ENCODE results near the gene SNAP29. TPM values are rescaled to one million over a fixed set of nuclear protein-coding genes. Genes with fewer than 3 reads are reported as not detected.

SNAP29 gene
- total and polyA plus RNA-seq, 4 donors, result 14.8 to 27.2 (median 17.1) TPM

DNA sequence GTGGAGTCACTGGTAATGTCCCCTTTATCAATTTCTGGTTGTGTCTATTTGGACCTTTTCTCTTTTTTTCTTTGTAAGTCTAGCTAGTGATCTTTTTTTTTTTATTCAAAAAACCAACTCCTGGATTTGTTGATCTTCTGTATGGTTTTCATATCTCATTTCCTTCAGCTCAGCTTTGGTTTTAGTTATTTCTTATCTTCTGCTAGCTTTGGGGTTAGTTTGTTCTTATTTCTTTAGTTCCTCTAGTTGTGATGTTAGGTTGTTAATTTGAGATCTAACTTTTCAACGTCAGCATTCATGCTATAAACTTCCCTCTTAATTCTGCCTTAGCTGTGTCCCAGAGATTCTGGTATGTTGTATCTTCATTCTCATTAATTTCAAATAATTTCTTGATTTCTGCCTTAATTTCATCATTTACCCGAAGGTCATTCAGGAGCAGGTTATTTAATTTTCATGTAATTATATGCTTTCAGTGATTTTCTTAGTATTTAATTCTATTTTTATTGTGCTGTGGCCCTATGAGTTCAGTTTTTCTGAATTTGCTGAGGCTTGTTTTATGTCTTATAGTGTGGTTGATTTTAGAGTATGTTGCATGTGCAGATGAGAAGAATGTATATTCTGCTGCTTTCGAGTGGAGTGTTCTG is 29.2 kb upstream of the SNAP29 start:
- Histone ChIP-seq H3K4me3 (no peak overlapping the region), H3K9ac (ENCODE audit: insufficient read depth in 1 of 2, low read length in 2 of 2) (no peak overlapping the region), H3K4me1 (ENCODE audit: control insufficient read depth in 5 of 5, insufficient read depth in 5 of 5, low read length in 5 of 5) (no peaks in the 10 kb centered on the region), H3K36me3 (ENCODE audit: control insufficient read depth in 4 of 4, insufficient read depth in 4 of 4, low read length in 4 of 4) (peaks cover 14 to 27% (median 23%) of the 10 kb centered on the region in 4 donors), H3K27me3 (ENCODE audit: control insufficient read depth in 3 of 3, insufficient read depth in 3 of 3, low read length in 2 of 3) (no peaks in the 10 kb centered on the region), H3K9me3 (ENCODE audit: control insufficient read depth in 4 of 4, insufficient read depth in 3 of 4, low read length in 3 of 4) (no peaks in the 10 kb centered on the region), H3K27ac (ENCODE audit: low read depth in 1 of 2, low read length in 1 of 2) (no peak overlapping the region)
- DNase-seq (no peak), ATAC-seq (ENCODE audit: insufficient read depth, low FRiP score) (no peak)
- TF ChIP-seq CTCF (IDR thresholded peaks at IDR 0.05; ENCODE audit: control extremely low read depth, extremely low read depth), result no peak
- 87 to 92% methylated on average over 3 of the region's 3 CpGs for WGBS, 2 donors

DNA sequence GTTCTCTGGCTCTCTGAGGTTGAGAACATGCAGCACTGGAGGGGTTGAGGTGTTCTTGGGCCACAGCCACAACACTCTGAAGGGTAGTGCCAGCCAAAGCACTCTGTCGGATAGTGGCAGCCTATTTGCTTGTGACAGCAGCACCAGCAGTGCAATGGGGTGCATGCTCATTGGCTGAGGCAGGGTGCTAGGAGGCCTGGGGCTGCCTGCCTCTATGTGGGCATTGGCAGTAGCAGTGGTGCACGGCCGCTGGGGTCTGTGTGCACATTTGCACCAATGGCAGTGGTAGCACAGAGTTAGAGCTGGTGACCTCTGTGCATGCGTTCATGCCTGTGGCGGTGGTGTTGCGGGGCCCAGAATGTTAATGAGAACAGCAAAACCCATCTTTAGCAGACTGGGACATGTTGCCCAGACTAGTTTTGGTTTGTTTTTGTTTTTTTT is 25.6 kb upstream of the SNAP29 start:
- WGBS, 2 donors, result 95 to 97% methylated on average over 6 of the region's 6 CpGs
- H3K4me1 ChIP-seq (ENCODE audit: control insufficient read depth in 5 of 5, insufficient read depth in 5 of 5, low read length in 5 of 5), result no peaks in the 10 kb centered on the region
- no peaks in the 10 kb centered on the region for H3K27me3 ChIP-seq (ENCODE audit: control insufficient read depth in 3 of 3, insufficient read depth in 3 of 3, low read length in 2 of 3)
- ATAC-seq (ENCODE audit: insufficient read depth, low FRiP score) (no peak), DNase-seq (no peak)
- no peak overlapping the region for H3K27ac ChIP-seq (ENCODE audit: low read depth in 1 of 2, low read length in 1 of 2)
- no peak overlapping the region for H3K9ac ChIP-seq (ENCODE audit: insufficient read depth in 1 of 2, low read length in 2 of 2)
- no peak for TF ChIP-seq CTCF (IDR thresholded peaks at IDR 0.05; ENCODE audit: control extremely low read depth, extremely low read depth)
- H3K9me3 ChIP-seq (ENCODE audit: control insufficient read depth in 4 of 4, insufficient read depth in 3 of 4, low read length in 3 of 4), result no peaks in the 10 kb centered on the region
- no peak overlapping the region for H3K4me3 ChIP-seq
- peaks cover 14 to 27% (median 22%) of the 10 kb centered on the region in 4 donors for H3K36me3 ChIP-seq (ENCODE audit: control insufficient read depth in 4 of 4, insufficient read depth in 4 of 4, low read length in 4 of 4)

DNA sequence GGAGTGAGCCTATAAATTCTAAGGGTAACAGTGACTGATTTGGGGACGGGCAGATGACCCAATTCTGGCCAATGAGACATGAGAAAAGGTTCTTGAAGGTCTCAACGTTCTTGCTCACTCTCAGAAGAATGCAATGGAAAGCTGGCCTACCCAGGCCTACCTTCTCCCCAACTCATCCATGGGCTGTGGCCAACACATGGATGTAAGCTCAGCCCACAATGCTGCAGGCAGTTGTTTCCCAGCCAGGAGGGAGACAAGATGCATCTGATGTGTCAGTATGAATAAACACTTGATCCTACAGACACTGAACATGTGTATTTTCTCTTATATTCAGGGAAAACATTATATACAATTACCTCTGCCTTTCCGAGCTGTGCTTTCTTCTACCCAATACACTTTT is 24.6 kb upstream of the SNAP29 start:
- no peaks in the 10 kb centered on the region for H3K27me3 ChIP-seq (ENCODE audit: control insufficient read depth in 3 of 3, insufficient read depth in 3 of 3, low read length in 2 of 3)
- no peak overlapping the region for H3K4me3 ChIP-seq
- no peak for ATAC-seq (ENCODE audit: insufficient read depth, low FRiP score)
- H3K4me1 ChIP-seq (ENCODE audit: control insufficient read depth in 5 of 5, insufficient read depth in 5 of 5, low read length in 5 of 5), result no peaks in the 10 kb centered on the region
- H3K9me3 ChIP-seq (ENCODE audit: control insufficient read depth in 4 of 4, insufficient read depth in 3 of 4, low read length in 3 of 4), result no peaks in the 10 kb centered on the region
- no peak for TF ChIP-seq CTCF (IDR thresholded peaks at IDR 0.05; ENCODE audit: control extremely low read depth, extremely low read depth)
- H3K36me3 ChIP-seq (ENCODE audit: control insufficient read depth in 4 of 4, insufficient read depth in 4 of 4, low read length in 4 of 4), result peaks cover 14 to 27% (median 22%) of the 10 kb centered on the region in 4 donors
- no peak overlapping the region for H3K9ac ChIP-seq (ENCODE audit: insufficient read depth in 1 of 2, low read length in 2 of 2)
- DNase-seq, result no peak
- no peak overlapping the region for H3K27ac ChIP-seq (ENCODE audit: low read depth in 1 of 2, low read length in 1 of 2)
- WGBS, 2 donors, result 94 to 98% methylated on average over 3 of the region's 3 CpGs

DNA sequence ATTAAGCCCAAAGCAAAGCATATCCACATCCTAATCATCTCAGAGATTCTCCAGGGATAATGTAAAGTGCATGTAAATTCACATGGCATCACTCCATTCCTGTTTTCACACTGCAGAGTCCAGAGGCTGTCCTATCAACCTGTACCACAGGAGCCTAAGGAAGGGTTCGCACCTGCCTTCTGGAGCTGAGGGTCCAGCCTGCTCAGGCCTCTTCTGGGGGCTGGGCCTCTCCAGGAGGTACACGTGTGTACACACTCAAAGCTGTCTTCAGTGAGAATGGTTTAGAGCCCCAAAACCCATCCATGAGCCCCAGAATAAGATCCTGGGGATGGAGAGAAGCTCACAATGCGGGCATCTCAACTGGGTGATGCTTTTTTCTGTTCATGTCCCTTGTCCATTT is 24.1 kb upstream of the SNAP29 start:
- no peak overlapping the region for H3K27ac ChIP-seq (ENCODE audit: low read depth in 1 of 2, low read length in 1 of 2)
- H3K36me3 ChIP-seq (ENCODE audit: control insufficient read depth in 4 of 4, insufficient read depth in 4 of 4, low read length in 4 of 4), result peaks cover 14 to 27% (median 22%) of the 10 kb centered on the region in 4 donors
- no peaks in the 10 kb centered on the region for H3K27me3 ChIP-seq (ENCODE audit: control insufficient read depth in 3 of 3, insufficient read depth in 3 of 3, low read length in 2 of 3)
- DNase-seq (no peak), ATAC-seq (ENCODE audit: insufficient read depth, low FRiP score) (no peak)
- no peak for TF ChIP-seq CTCF (IDR thresholded peaks at IDR 0.05; ENCODE audit: control extremely low read depth, extremely low read depth)
- WGBS, 2 donors, result 97 to 100% methylated on average over 3 of the region's 3 CpGs
- H3K4me3 ChIP-seq, result no peak overlapping the region
- no peaks in the 10 kb centered on the region for H3K4me1 ChIP-seq (ENCODE audit: control insufficient read depth in 5 of 5, insufficient read depth in 5 of 5, low read length in 5 of 5)
- no peak overlapping the region for H3K9ac ChIP-seq (ENCODE audit: insufficient read depth in 1 of 2, low read length in 2 of 2)
- no peaks in the 10 kb centered on the region for H3K9me3 ChIP-seq (ENCODE audit: control insufficient read depth in 4 of 4, insufficient read depth in 3 of 4, low read length in 3 of 4)

Data from lung (tissue), 12 donors.